AG04449 (cell line): ENCODE results near the gene PALLD.

Source experiments
- CTCF ChIA-PET: fragments of 350-600 bp; formaldehyde crosslinking; extraction: SDS; loops from one replicate; lab custom pipeline; 2021; ENCODE audit warnings: antibody characterized with exemption; lab: Yijun Ruan, JAX
- POLR2A ChIA-PET: fragments of 400-600, 350-600 bp; formaldehyde crosslinking; extraction: SDS; loops from one replicate; lab custom pipeline; 2020; ENCODE audit warnings: antibody characterized with exemption, inconsistent platforms; lab: Yijun Ruan, JAX
- DNase-seq: peaks from one replicate; pipeline ENCODE4 v3.0.0-alpha.2; 2010; ENCODE audit warnings: low read depth, low spot score
- H3K4me3 ChIP-seq: 2 replicates; pipeline ENCODE4 v1.5.1; 2011; ENCODE audit warnings: low read depth, mild to moderate bottlenecking, control low read depth, low read length
- CTCF ChIP-seq: IDR thresholded peaks from one replicate; pipeline ENCODE4 v1.5.1; 2011; ENCODE audit warnings: mild to moderate bottlenecking, moderate library complexity, low read length, control low read depth, inconsistent platforms; ENCODE audit not compliant: insufficient read depth; ENCODE audit errors: missing control alignments

Gene PALLD

GRCh38 chr4:168743601-168744000 is 246.7 kb downstream of the PALLD start:
- ChIA-PET CTCF (interaction anchor here (0.9 to 1.1 kb wide), 2 partner anchors 11 to 12 kb away, joined by 3 to 4 read pairs; no protein-coding TSS in a partner anchor), POLR2A (no interaction called here)
- TF ChIP-seq CTCF: no peak
- DNase-seq: no peak
- no peak overlapping the region for H3K4me3 ChIP-seq

GRCh38 chr4:168744021-168744420 is 247.2 kb downstream of the PALLD start:
- ChIA-PET CTCF (interaction anchor here (0.9 to 1.1 kb wide), 2 partner anchors 10 to 12 kb away, joined by 3 to 4 read pairs; no protein-coding TSS in a partner anchor), POLR2A (no interaction called here)
- no peak for TF ChIP-seq CTCF
- H3K4me3 ChIP-seq: no peak overlapping the region
- no peak for DNase-seq

GRCh38 chr4:168748807-168749206 is 252.0 kb downstream of the PALLD start:
- ChIA-PET CTCF (interaction anchor here (1.6 kb wide), 1 partner anchor 7 kb away, joined by 3 read pairs; no protein-coding TSS in a partner anchor), POLR2A (no interaction called here)
- TF ChIP-seq CTCF: no peak
- no peak for DNase-seq
- H3K4me3 ChIP-seq: no peak overlapping the region

GRCh38 chr4:168751263-168752225 is 254.7 kb downstream of the PALLD start:
- no peak for DNase-seq
- CTCF ChIA-PET: interaction anchor here (0.9 kb wide), 1 partner anchor 10 kb away, joined by 3 read pairs; no protein-coding TSS in a partner anchor
- POLR2A ChIA-PET: interaction anchor here (0.9 kb wide), 1 partner anchor 15 kb away, joined by 3 read pairs; no protein-coding TSS in a partner anchor
- no peak overlapping the region for H3K4me3 ChIP-seq
- TF ChIP-seq CTCF: no peak

- no peak overlapping the region for H3K4me3 ChIP-seq
- no peak for DNase-seq
- POLR2A ChIA-PET: interaction anchor here (1.0 kb wide), 1 partner anchor 11 kb away, joined by 3 read pairs; no protein-coding TSS in a partner anchor
- no peak for TF ChIP-seq CTCF
- CTCF ChIA-PET: interaction anchor here (0.8 to 1.6 kb wide), 5 partner anchors 8 to 243 kb away, joined by 3 read pairs; no protein-coding TSS in a partner anchor
Observed at GRCh38 chr4:168755598-168756477, 259.0 kb downstream of the PALLD start.
